SK-N-SH treated with all-trans-retinoic acid at 6 μM for 48 hours (cell line): ENCODE data around the gene UTF1.

Experiments
- ATAC-seq: fragments of 200-7000 bp; cut with Tn5 transposase; 3 replicates; pipeline ENCODE4 v1.9.1; 2020; ENCODE audit warnings: mild to moderate bottlenecking, moderate library complexity
- ARNTL ChIP-seq: fragments of 450-650 bp; formaldehyde crosslinking; IDR thresholded peaks from 2 replicates; pipeline ENCODE4 v1.5.0; 2020; ENCODE audit warnings: low read depth, mild to moderate bottlenecking, moderate library complexity, borderline replicate concordance
- CSDC2 ChIP-seq: fragments of 250-450 bp; sonication (Bioruptor Pico); IDR thresholded peaks from 2 replicates; pipeline ENCODE4 v1.5.0; 2020; ENCODE audit warnings: mild to moderate bottlenecking, moderate library complexity
- ESRRG ChIP-seq: fragments of 250-450 bp; sonication (Bioruptor Pico); IDR thresholded peaks from 2 replicates; pipeline ENCODE4 v1.6.1; 2021; ENCODE audit warnings: mild to moderate bottlenecking
- GLIS3 ChIP-seq: fragments of 250-450 bp; sonication (Bioruptor Pico); IDR thresholded peaks from 2 replicates; pipeline ENCODE4 v1.5.0; 2020; ENCODE audit warnings: mild to moderate bottlenecking, moderate library complexity
- OSR1 ChIP-seq: fragments of 250-450 bp; sonication (Bioruptor Pico); IDR thresholded peaks from 2 replicates; pipeline ENCODE4 v1.8.0; 2022; ENCODE audit warnings: moderate library complexity, mild to moderate bottlenecking, inconsistent platforms
- PPARA ChIP-seq: fragments of 250-450 bp; sonication (Bioruptor Pico); IDR thresholded peaks from 2 replicates; pipeline ENCODE4 v1.5.0; 2020; ENCODE audit warnings: mild to moderate bottlenecking, borderline replicate concordance
- TCF4 ChIP-seq: fragments of 250-450 bp; sonication (Bioruptor Pico); IDR thresholded peaks from 2 replicates; pipeline ENCODE4 v1.8.0; 2021; ENCODE audit warnings: mild to moderate bottlenecking, moderate library complexity, borderline replicate concordance
- TOX ChIP-seq: fragments of 250-450 bp; sonication (Bioruptor Pico); IDR thresholded peaks from 2 replicates; pipeline ENCODE4 v1.8.0; 2021; ENCODE audit warnings: mild to moderate bottlenecking, moderate library complexity, borderline replicate concordance
- ZC3H10 ChIP-seq: fragments of 250-450 bp; sonication (Bioruptor Pico); IDR thresholded peaks from 2 replicates; pipeline ENCODE4 v1.5.1; 2021; ENCODE audit warnings: mild to moderate bottlenecking, moderate library complexity
- ZFP3 ChIP-seq: fragments of 250-450 bp; sonication (Bioruptor Pico); IDR thresholded peaks from 2 replicates; pipeline ENCODE4 v1.5.0; 2020; ENCODE audit warnings: mild to moderate bottlenecking, moderate library complexity
- ZFP30 ChIP-seq: fragments of 450-650 bp; formaldehyde crosslinking; IDR thresholded peaks from 2 replicates; pipeline ENCODE4 v1.5.0; 2022; ENCODE audit warnings: mild to moderate bottlenecking, moderate library complexity
- ZNF70 ChIP-seq: fragments of 450-650 bp; formaldehyde crosslinking; IDR thresholded peaks from 2 replicates; pipeline ENCODE4 v1.5.0; 2020; ENCODE audit warnings: mild to moderate bottlenecking, moderate library complexity
- ZNF8 ChIP-seq: fragments of 450-650 bp; formaldehyde crosslinking; IDR thresholded peaks from 2 replicates; pipeline ENCODE4 v1.5.0; 2020; ENCODE audit warnings: mild to moderate bottlenecking, moderate library complexity
- TF ChIP-seq, protein P1 (sequence below): fragments of 250-450 bp; sonication (Bioruptor Pico); IDR thresholded peaks from 2 replicates; pipeline ENCODE4 v1.5.1; 2021; ENCODE audit warnings: mild to moderate bottlenecking, moderate library complexity
- TF ChIP-seq, protein P2 (sequence below): fragments of 250-450 bp; sonication (Bioruptor Pico); IDR thresholded peaks from 2 replicates; pipeline ENCODE4 v1.5.1; 2020; ENCODE audit warnings: low read depth, mild to moderate bottlenecking, moderate library complexity
- TF ChIP-seq, protein P3 (sequence below): fragments of 250-450 bp; sonication (Bioruptor Pico); IDR thresholded peaks from 2 replicates; pipeline ENCODE4 v1.8.0; 2020; ENCODE audit warnings: mild to moderate bottlenecking, moderate library complexity, borderline replicate concordance

Gene UTF1

DNA sequence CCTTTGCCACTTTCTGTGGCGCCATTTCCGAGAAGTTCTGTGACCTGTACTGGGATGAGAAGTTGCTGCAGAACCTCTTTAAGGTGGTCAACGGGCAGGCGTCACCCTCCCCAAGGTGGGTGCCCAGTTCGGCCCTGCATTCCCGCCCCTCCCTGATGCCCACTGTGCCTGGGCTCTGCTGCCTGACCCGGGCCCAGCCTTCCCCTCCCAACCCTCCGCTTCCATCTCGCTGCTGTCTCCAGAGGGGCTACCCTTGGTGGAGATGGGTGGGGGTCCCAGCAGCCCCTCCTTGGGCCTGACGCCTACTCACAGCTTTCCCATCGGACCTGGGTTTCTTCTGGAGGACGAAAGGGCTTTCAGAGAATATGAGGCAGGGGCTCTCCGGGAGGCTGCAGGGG, 30.5 kb upstream of the UTF1 start (continued):
- TF ChIP-seq, protein P1, sequence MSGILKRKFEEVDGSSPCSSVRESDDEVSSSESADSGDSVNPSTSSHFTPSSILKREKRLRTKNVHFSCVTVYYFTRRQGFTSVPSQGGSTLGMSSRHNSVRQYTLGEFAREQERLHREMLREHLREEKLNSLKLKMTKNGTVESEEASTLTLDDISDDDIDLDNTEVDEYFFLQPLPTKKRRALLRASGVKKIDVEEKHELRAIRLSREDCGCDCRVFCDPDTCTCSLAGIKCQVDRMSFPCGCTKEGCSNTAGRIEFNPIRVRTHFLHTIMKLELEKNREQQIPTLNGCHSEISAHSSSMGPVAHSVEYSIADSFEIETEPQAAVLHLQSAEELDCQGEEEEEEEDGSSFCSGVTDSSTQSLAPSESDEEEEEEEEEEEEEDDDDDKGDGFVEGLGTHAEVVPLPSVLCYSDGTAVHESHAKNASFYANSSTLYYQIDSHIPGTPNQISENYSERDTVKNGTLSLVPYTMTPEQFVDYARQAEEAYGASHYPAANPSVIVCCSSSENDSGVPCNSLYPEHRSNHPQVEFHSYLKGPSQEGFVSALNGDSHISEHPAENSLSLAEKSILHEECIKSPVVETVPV (CRISPR knock-in tag): no peak
- TF ChIP-seq, all 23 proteins: peak for 0

DNA sequence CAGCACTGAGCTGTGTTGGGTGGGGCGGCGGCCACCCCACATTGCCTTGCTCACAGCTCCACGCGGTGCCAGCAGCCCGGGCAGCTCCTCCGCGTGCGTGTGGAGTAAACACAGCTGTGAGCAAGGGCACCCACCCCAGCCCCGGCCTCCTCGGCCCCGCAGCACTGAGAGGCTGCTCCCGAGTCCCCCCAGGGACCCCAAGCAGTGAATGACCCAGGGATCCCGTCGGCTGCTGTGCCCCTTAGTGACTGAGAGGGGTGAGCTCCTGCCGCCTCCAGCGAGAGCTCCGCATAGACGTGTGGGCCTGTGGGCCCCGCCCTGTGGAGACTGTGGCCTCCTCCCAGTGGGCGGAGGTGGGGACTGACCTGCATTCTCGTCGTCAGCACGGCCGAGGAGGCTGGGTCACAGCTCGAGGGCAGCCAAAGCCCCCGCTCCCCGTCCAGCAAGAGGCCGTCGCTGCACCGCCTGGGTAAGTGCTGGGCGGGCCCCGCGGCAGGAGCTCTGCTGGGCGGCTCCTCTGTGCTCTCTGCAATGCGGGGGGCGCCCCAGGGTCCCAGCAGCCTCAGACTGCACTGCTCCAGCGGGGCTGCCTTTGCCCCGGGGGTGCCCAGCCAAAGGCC, 29.9 kb upstream of the UTF1 start:
- TF ChIP-seq OSR1 (CRISPR knock-in tag) (no peak), ESRRG (CRISPR knock-in tag) (no peak), ZFP30 (no peak), CSDC2 (CRISPR knock-in tag) (no peak), PPARA (CRISPR knock-in tag) (no peak), ZFP3 (no peak), ZNF8 (CRISPR knock-in tag) (no peak), ZC3H10 (CRISPR knock-in tag) (no peak)
- TF ChIP-seq, protein P2, sequence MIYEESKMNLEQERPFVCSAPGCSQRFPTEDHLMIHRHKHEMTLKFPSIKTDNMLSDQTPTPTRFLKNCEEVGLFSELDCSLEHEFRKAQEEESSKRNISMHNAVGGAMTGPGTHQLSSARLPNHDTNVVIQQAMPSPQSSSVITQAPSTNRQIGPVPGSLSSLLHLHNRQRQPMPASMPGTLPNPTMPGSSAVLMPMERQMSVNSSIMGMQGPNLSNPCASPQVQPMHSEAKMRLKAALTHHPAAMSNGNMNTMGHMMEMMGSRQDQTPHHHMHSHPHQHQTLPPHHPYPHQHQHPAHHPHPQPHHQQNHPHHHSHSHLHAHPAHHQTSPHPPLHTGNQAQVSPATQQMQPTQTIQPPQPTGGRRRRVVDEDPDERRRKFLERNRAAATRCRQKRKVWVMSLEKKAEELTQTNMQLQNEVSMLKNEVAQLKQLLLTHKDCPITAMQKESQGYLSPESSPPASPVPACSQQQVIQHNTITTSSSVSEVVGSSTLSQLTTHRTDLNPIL: no peak
- TF ChIP-seq, protein P1 (CRISPR knock-in tag): no peak
- TF ChIP-seq, protein P3, sequence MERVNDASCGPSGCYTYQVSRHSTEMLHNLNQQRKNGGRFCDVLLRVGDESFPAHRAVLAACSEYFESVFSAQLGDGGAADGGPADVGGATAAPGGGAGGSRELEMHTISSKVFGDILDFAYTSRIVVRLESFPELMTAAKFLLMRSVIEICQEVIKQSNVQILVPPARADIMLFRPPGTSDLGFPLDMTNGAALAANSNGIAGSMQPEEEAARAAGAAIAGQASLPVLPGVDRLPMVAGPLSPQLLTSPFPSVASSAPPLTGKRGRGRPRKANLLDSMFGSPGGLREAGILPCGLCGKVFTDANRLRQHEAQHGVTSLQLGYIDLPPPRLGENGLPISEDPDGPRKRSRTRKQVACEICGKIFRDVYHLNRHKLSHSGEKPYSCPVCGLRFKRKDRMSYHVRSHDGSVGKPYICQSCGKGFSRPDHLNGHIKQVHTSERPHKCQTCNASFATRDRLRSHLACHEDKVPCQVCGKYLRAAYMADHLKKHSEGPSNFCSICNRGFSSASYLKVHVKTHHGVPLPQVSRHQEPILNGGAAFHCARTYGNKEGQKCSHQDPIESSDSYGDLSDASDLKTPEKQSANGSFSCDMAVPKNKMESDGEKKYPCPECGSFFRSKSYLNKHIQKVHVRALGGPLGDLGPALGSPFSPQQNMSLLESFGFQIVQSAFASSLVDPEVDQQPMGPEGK: no peak
- ATAC-seq: no peak

DNA sequence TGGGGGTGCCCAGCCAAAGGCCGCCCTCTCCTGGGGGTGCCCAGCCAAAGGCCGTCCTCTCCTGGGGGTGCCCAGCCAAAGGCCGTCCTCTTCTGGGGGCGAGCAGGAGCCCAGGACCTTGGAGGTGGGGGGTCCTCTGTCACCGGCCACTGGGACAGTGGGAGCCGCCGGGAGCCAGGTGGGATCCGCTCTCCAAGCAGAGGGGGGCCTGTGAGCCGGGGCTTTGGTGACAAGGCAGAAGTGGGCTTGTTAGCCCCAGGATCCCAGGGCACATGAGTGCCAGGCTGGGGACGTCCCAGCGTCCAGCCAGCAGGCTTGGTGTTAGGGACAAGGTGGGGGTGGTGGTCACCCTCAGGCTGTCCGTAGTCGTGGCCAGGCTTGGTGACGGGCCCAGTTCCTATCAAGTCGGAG, 29.4 kb upstream of the UTF1 start:
- ATAC-seq: no peak
- TF ChIP-seq TCF4 (no peak), TOX (CRISPR knock-in tag) (no peak), ARNTL (CRISPR knock-in tag) (no peak), ZNF8 (CRISPR knock-in tag) (no peak), ZNF70 (CRISPR knock-in tag) (no peak), CSDC2 (CRISPR knock-in tag) (no peak), GLIS3 (CRISPR knock-in tag) (no peak)
- TF ChIP-seq, protein P3: no peak
- TF ChIP-seq, protein P1 (CRISPR knock-in tag): no peak
- TF ChIP-seq, protein P2: no peak
